GM12872 (cell line): ENCODE data around the gene ASIC2.

Experiments
- TF ChIP-seq, protein P1 (sequence below): IDR thresholded peaks from 3 replicates; pipeline ENCODE4 v1.5.1; 2011; ENCODE audit warnings: low read depth, mild to moderate bottlenecking, low read length, moderate library complexity; ENCODE audit not compliant: insufficient read depth

The ASIC2 gene

DNA sequence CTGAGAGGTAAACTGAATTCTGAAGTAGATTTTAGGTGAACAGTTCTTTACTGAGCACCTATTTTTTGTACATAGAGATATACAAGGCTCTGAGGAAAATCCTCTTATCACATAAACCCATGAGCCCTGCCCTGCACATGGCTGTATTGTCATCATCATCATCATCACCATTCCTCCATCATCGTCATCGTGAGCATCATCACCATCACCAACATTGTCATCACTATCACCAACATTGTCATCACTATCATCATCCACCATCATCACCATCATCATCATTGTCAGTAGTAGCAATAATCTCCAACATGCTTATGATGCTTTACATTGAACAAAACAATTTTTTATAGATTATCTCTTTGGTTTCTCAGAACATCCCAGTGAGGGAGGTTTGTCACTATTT, 20.7 kb downstream of the ASIC2 start:
- TF ChIP-seq, protein P1, sequence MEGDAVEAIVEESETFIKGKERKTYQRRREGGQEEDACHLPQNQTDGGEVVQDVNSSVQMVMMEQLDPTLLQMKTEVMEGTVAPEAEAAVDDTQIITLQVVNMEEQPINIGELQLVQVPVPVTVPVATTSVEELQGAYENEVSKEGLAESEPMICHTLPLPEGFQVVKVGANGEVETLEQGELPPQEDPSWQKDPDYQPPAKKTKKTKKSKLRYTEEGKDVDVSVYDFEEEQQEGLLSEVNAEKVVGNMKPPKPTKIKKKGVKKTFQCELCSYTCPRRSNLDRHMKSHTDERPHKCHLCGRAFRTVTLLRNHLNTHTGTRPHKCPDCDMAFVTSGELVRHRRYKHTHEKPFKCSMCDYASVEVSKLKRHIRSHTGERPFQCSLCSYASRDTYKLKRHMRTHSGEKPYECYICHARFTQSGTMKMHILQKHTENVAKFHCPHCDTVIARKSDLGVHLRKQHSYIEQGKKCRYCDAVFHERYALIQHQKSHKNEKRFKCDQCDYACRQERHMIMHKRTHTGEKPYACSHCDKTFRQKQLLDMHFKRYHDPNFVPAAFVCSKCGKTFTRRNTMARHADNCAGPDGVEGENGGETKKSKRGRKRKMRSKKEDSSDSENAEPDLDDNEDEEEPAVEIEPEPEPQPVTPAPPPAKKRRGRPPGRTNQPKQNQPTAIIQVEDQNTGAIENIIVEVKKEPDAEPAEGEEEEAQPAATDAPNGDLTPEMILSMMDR: no peak

GRCh38 chr17:33269337-33270060, 23.6 kb downstream of the ASIC2 start:
- TF ChIP-seq, protein P1: no peak

GRCh38 chr17:33267851-33268548, 25.1 kb downstream of the ASIC2 start:
- TF ChIP-seq, protein P1: no peak

GRCh38 chr17:33267271-33267790, 25.8 kb downstream of the ASIC2 start:
- TF ChIP-seq, protein P1: no peak

- TF ChIP-seq, protein P1: no peak
These were observed 26.5 kb downstream of the ASIC2 start for GRCh38 chr17:33266611-33267010.

- TF ChIP-seq, protein P1: no peak
These were observed 27.0 kb downstream of the ASIC2 start for GRCh38 chr17:33266116-33266515.

DNA sequence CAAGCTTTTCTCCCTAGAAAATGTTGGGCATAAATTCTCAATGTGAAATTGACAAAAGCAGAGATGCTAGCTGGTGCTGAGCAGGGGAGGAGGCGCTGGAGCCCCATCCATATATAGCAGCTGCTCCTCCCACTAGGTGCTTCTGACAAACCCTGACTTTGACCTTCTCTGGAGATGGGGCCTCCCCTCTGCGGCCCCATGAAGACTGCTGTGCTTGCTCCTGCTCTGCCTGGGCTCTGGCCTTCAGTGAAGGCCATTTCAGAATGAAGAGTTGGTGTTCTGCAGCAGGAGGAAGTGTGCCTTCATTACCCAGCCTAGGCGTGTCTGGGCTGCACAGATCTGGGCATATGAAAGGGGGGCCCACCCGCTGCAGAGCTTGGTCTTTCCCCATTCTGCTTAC, 29.7 kb downstream of the ASIC2 start:
- TF ChIP-seq, protein P1: no peak
